ENCODE results near the gene WDR74. TPM values are rescaled to one million over a fixed set of nuclear protein-coding genes. Genes with fewer than 3 reads are reported as not detected.

The WDR74 gene
- total and polyA plus RNA-seq, 4 donors, result 26.2 to 64.1 (median 42.0) TPM

DNA sequence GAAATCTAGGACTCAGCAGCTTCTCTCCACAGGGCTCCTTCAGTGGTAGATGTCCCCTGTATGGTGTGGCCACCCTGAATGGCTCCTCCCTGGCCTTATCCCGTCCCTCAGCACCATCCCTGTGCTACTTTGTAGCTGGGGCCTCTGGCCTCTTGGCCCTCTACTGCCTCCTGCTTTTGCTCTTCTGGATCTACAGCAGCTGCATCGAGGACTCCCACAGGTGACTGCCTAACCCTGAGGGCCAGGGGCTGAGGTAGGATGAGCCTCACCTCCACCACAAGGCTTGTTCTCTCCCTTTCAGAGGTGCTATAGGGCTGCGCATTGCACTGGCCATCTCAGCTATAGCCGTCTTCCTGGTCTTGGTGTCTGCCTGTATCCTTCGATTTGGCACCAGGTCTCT is 50.4 kb downstream of the WDR74 start:
- peak overlapping the region in 1 of 2 donors; percentile 45 for H3K27ac ChIP-seq (ENCODE audit: low read depth in 1 of 2, low read length in 1 of 2)
- no peak overlapping the region for H3K4me3 ChIP-seq
- WGBS, 2 donors, result 77 to 84% methylated on average over 5 of the region's 5 CpGs

DNA sequence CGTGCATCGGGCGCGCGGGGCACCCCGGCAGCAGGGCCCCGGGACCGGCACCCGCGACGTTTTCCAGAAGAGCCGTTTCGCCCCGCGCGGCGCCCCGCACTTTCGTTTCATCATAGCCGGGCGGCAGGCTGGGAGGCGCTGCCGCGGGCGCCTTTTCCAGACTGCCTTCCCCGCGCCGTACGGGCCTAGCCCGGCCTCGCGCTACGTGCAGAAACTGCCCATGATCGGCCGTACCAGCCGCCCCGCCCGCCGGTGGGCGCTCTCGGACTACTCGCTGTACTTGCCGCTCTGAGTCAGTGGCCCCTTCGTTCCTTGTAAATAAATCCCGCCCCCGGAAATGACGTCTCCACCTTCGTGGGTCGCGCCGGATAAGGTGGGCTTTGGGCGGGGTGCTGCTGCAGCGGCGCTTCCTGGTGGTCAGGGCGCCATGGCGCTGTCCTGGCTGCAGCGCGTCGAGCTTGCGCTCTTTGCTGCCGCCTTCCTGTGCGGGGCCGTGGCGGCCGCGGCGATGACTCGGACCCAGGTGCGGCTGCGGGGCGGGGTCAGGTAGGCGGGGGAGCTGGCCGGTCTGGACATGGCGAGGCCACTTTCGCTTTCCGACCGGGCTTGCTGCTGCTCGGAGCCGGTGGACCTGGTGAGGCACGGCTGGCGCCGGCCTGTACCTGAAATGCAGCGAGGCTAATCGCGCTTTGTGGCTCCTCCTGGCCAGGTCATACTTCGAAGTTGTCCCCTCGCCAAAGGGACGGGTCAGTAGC is 52.2 kb downstream of the WDR74 start, which contains the start of gene TMEM179B:
TSS of gene TMEM179B (plus strand) at position 398 of the 755 bp plus-strand sequence. CDS start at position 428, 30 bp downstream.
- WGBS, 2 donors, result 0% methylated on average over 79 to 88 of the region's 88 CpGs
- TF ChIP-seq, protein P1, sequence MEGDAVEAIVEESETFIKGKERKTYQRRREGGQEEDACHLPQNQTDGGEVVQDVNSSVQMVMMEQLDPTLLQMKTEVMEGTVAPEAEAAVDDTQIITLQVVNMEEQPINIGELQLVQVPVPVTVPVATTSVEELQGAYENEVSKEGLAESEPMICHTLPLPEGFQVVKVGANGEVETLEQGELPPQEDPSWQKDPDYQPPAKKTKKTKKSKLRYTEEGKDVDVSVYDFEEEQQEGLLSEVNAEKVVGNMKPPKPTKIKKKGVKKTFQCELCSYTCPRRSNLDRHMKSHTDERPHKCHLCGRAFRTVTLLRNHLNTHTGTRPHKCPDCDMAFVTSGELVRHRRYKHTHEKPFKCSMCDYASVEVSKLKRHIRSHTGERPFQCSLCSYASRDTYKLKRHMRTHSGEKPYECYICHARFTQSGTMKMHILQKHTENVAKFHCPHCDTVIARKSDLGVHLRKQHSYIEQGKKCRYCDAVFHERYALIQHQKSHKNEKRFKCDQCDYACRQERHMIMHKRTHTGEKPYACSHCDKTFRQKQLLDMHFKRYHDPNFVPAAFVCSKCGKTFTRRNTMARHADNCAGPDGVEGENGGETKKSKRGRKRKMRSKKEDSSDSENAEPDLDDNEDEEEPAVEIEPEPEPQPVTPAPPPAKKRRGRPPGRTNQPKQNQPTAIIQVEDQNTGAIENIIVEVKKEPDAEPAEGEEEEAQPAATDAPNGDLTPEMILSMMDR (IDR thresholded peaks at IDR 0.05; ENCODE audit: control extremely low read depth, extremely low read depth), result peak; percentile 52
- Histone ChIP-seq H3K36me3 (ENCODE audit: control insufficient read depth in 4 of 4, insufficient read depth in 4 of 4, low read length in 4 of 4) (peaks cover 0 to 22% (median 22%) of the 10 kb centered on the region in 4 donors), H3K9ac (ENCODE audit: insufficient read depth in 1 of 2, low read length in 2 of 2) (peak within 1 kb of the TSS; percentile 42 to 69), H3K4me1 (ENCODE audit: control insufficient read depth in 5 of 5, insufficient read depth in 5 of 5, low read length in 5 of 5) (peaks cover 3 to 21% (median 8%) of the 10 kb centered on the region in 5 donors), H3K27me3 (ENCODE audit: control insufficient read depth in 3 of 3, insufficient read depth in 3 of 3, low read length in 2 of 3) (no peaks in the 10 kb centered on the region), H3K9me3 (ENCODE audit: control insufficient read depth in 4 of 4, insufficient read depth in 3 of 4, low read length in 3 of 4) (peaks cover 0 to 2% (median 0%) of the 10 kb centered on the region in 4 donors), H3K27ac (ENCODE audit: low read depth in 1 of 2, low read length in 1 of 2) (peak within 1 kb of the TSS; percentile 93 to 98), H3K4me3 (peak within 1 kb of the TSS; percentile 53)
- peak; percentile 86 for ATAC-seq (ENCODE audit: insufficient read depth, low FRiP score)
- peak; percentile 98 to 99 (median 99) for DNase-seq

More for the DNA sequence above, 50.4 kb downstream of the WDR74 start:
- DNase-seq (no peak), ATAC-seq (ENCODE audit: insufficient read depth, low FRiP score) (no peak)
- Histone ChIP-seq H3K9me3 (ENCODE audit: control insufficient read depth in 4 of 4, insufficient read depth in 3 of 4, low read length in 3 of 4) (no peaks in the 10 kb centered on the region), H3K27me3 (ENCODE audit: control insufficient read depth in 3 of 3, insufficient read depth in 3 of 3, low read length in 2 of 3) (no peaks in the 10 kb centered on the region), H3K36me3 (ENCODE audit: control insufficient read depth in 4 of 4, insufficient read depth in 4 of 4, low read length in 4 of 4) (peaks cover 2 to 22% (median 20%) of the 10 kb centered on the region in 4 donors), H3K4me1 (ENCODE audit: control insufficient read depth in 5 of 5, insufficient read depth in 5 of 5, low read length in 5 of 5) (peaks cover 3 to 27% (median 12%) of the 10 kb centered on the region in 5 donors), H3K9ac (ENCODE audit: insufficient read depth in 1 of 2, low read length in 2 of 2) (no peak overlapping the region)
- TF ChIP-seq, protein P1 (IDR thresholded peaks at IDR 0.05; ENCODE audit: control extremely low read depth, extremely low read depth), result no peak

DNA sequence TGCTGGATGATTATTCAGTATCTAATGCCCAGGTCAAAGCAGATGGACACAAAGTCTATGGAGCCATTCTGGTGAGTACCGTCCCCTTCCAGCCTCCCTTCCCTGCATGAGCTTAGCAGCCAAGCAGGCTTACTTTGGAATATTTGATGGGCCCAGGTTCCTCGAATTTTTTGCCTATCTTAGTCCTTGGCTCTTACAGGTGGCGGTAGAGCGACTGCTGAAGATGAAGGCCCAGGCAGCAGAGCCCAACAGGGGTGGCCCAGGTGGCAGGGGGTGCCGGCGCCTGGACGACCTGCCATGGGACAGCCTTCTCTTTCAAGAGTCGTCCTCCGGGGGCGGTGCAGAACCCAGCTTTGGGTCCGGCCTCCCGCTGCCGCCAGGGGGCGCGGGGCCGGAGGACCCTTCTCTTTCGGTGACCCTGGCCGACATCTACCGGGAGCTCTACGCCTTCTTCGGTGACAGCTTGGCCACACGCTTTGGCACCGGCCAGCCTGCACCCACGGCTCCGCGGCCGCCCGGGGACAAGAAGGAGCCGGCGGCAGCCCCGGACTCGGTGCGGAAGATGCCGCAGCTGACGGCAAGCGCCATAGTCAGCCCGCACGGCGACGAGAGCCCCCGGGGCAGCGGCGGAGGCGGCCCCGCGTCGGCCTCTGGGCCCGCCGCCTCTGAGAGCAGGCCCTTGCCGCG is 52.9 kb downstream of the WDR74 start:
- H3K27ac ChIP-seq (ENCODE audit: low read depth in 1 of 2, low read length in 1 of 2), result peak overlapping the region; percentile 93 to 98
- peaks cover 3 to 18% (median 7%) of the 10 kb centered on the region in 5 donors for H3K4me1 ChIP-seq (ENCODE audit: control insufficient read depth in 5 of 5, insufficient read depth in 5 of 5, low read length in 5 of 5)
- peak overlapping the region; percentile 53 for H3K4me3 ChIP-seq
- DNase-seq, result peak; percentile 90 to 92 (median 91)
- H3K36me3 ChIP-seq (ENCODE audit: control insufficient read depth in 4 of 4, insufficient read depth in 4 of 4, low read length in 4 of 4), result peaks cover 0 to 27% (median 23%) of the 10 kb centered on the region in 4 donors
- H3K27me3 ChIP-seq (ENCODE audit: control insufficient read depth in 3 of 3, insufficient read depth in 3 of 3, low read length in 2 of 3), result no peaks in the 10 kb centered on the region
- peak; percentile 81 for ATAC-seq (ENCODE audit: insufficient read depth, low FRiP score)
- H3K9me3 ChIP-seq (ENCODE audit: control insufficient read depth in 4 of 4, insufficient read depth in 3 of 4, low read length in 3 of 4), result peaks cover 0 to 2% (median 0%) of the 10 kb centered on the region in 4 donors
- TF ChIP-seq, protein P1 (IDR thresholded peaks at IDR 0.05; ENCODE audit: control extremely low read depth, extremely low read depth), result peak; percentile 96
- H3K9ac ChIP-seq (ENCODE audit: insufficient read depth in 1 of 2, low read length in 2 of 2), result peak overlapping the region in 1 of 2 donors; percentile 68
- WGBS, 2 donors, result 1 to 2% methylated on average over 45 to 51 of the region's 51 CpGs

Small RNA genes lying within 50 kb of the gene (small RNA-seq; reads per million reads assigned to genes)
- gene MIR6514 (ENCODE audit: low replicate concordance), result 0.12 reads per million
- not detected for gene RF00099 (ENCODE audit: low replicate concordance)
- not detected for gene RNU6-118P (ENCODE audit: low replicate concordance)
- gene SNORD22 (ENCODE audit: low replicate concordance), result not detected
- gene SNORD26 (ENCODE audit: low replicate concordance), result not detected
- not detected for gene SNORD27 (ENCODE audit: low replicate concordance)
- not detected for gene SNORD28 (ENCODE audit: low replicate concordance)
- 1,277 reads per million, percentile 99 among the genes with 10 or more reads in this experiment for gene SNORD30 (ENCODE audit: low replicate concordance)

Other genes with a start within 250 kb of the WDR74 start
- gene TUT1, start 248.1 kb downstream of the WDR74 start, total RNA-seq, result 10 to 100 TPM; 10.8 to 19.4 TPM
- gene TUT1, start 248.1 kb downstream of the WDR74 start, polyA plus RNA-seq, result 10 to 100 TPM; 15.2 to 21.9 TPM
- 10 to 100 TPM; 53.7 to 74.4 TPM for gene MTA2, start 237.7 kb downstream of the WDR74 start, total RNA-seq
- gene MTA2, start 237.7 kb downstream of the WDR74 start, polyA plus RNA-seq, result 10 to 100 TPM; 57.0 to 62.2 TPM
- 10 to 100 TPM; 29.1 to 95.4 TPM for gene EML3, start 226.8 kb downstream of the WDR74 start, total RNA-seq
- 10 to 100 TPM; 59.5 to 66.4 TPM for gene EML3, start 226.8 kb downstream of the WDR74 start, polyA plus RNA-seq
- 1 to 10 TPM; 3.5 to 9.6 TPM for gene ROM1, start 226.3 kb downstream of the WDR74 start, total RNA-seq
- gene ROM1, start 226.3 kb downstream of the WDR74 start, polyA plus RNA-seq, result 10 to 100 TPM in 1 of 2 donors, 1 to 10 TPM in 1; 9.3 to 17.9 TPM
- gene B3GAT3, start 217.6 kb downstream of the WDR74 start, total RNA-seq, result 10 to 100 TPM; 14.6 to 48.7 TPM
- gene B3GAT3, start 217.6 kb downstream of the WDR74 start, polyA plus RNA-seq, result 10 to 100 TPM; 50.3 to 58.0 TPM
- gene GANAB, start 193.0 kb downstream of the WDR74 start, total RNA-seq, result 100 to 1,000 TPM; 181 to 266 TPM
- gene GANAB, start 193.0 kb downstream of the WDR74 start, polyA plus RNA-seq, result 100 to 1,000 TPM; 104 to 155 TPM
- 10 to 100 TPM; 15.5 to 22.7 TPM for gene INTS5, start 186.3 kb downstream of the WDR74 start, total RNA-seq
- gene INTS5, start 186.3 kb downstream of the WDR74 start, polyA plus RNA-seq, result 10 to 100 TPM in 1 of 2 donors, 1 to 10 TPM in 1; 8.5 to 17.4 TPM
- gene C11orf98, start 174.4 kb downstream of the WDR74 start, total RNA-seq, result 10 to 100 TPM; 19.0 to 54.0 TPM
- gene C11orf98, start 174.4 kb downstream of the WDR74 start, polyA plus RNA-seq, result 100 to 1,000 TPM; 135 to 140 TPM
- 10 to 100 TPM in 1 of 2 donors, 1 to 10 TPM in 1; 5.3 to 19.8 TPM for gene CSKMT, start 174.3 kb downstream of the WDR74 start, total RNA-seq
- gene CSKMT, start 174.3 kb downstream of the WDR74 start, polyA plus RNA-seq, result 10 to 100 TPM; 11.0 to 37.1 TPM
- 10 to 100 TPM in 1 of 2 donors, 1 to 10 TPM in 1; 8.6 to 10.4 TPM for gene UQCC3, start 167.9 kb downstream of the WDR74 start, total RNA-seq
- 10 to 100 TPM in 1 of 2 donors, 1 to 10 TPM in 1; 8.7 to 20.1 TPM for gene UQCC3, start 167.9 kb downstream of the WDR74 start, polyA plus RNA-seq
- 1 to 10 TPM; 4.4 to 8.9 TPM for gene LBHD1, start 167.3 kb downstream of the WDR74 start, total RNA-seq
- 1 to 10 TPM; 4.4 to 5.7 TPM for gene LBHD1, start 167.3 kb downstream of the WDR74 start, polyA plus RNA-seq
- 10 to 100 TPM; 54.8 to 80.2 TPM for gene UBXN1, start 160.5 kb downstream of the WDR74 start, total RNA-seq
- gene UBXN1, start 160.5 kb downstream of the WDR74 start, polyA plus RNA-seq, result 100 to 1,000 TPM; 149 to 168 TPM
- gene LRRN4CL, start 150.1 kb downstream of the WDR74 start, total RNA-seq, result 1 to 10 TPM in 1 of 2 donors, under 1 TPM in 1; 0.57 to 2.6 TPM
- 1 to 10 TPM in 1 of 2 donors, under 1 TPM in 1; 0.46 to 1.9 TPM for gene LRRN4CL, start 150.1 kb downstream of the WDR74 start, polyA plus RNA-seq
- gene BSCL2, start 132.2 kb downstream of the WDR74 start, total RNA-seq, result 100 to 1,000 TPM in 1 of 2 donors, 10 to 100 TPM in 1; 30.7 to 120 TPM
- 100 to 1,000 TPM in 1 of 2 donors, 10 to 100 TPM in 1; 65.7 to 190 TPM for gene BSCL2, start 132.2 kb downstream of the WDR74 start, polyA plus RNA-seq
- gene GNG3, start 131.9 kb downstream of the WDR74 start, total RNA-seq, result under 1 TPM in 1 of 2 donors, not detected in 1; 0.40 TPM
- gene GNG3, start 131.9 kb downstream of the WDR74 start, polyA plus RNA-seq, result under 1 TPM; 0.05 to 0.26 TPM
- gene HNRNPUL2, start 112.1 kb downstream of the WDR74 start, total RNA-seq, result 10 to 100 TPM; 41.4 to 53.1 TPM
- gene HNRNPUL2, start 112.1 kb downstream of the WDR74 start, polyA plus RNA-seq, result 10 to 100 TPM; 25.6 to 29.5 TPM
- 10 to 100 TPM; 27.7 to 33.8 TPM for gene TTC9C, start 111.1 kb downstream of the WDR74 start, total RNA-seq
- gene TTC9C, start 111.1 kb downstream of the WDR74 start, polyA plus RNA-seq, result 10 to 100 TPM; 22.6 to 55.5 TPM
- gene ZBTB3, start 85.4 kb downstream of the WDR74 start, total RNA-seq, result 10 to 100 TPM in 1 of 2 donors, 1 to 10 TPM in 1; 8.9 to 12.9 TPM
- gene ZBTB3, start 85.4 kb downstream of the WDR74 start, polyA plus RNA-seq, result 1 to 10 TPM; 2.1 to 5.8 TPM
- gene POLR2G, start 78.0 kb downstream of the WDR74 start, total RNA-seq, result 10 to 100 TPM; 52.0 to 72.9 TPM
- 100 to 1,000 TPM; 141 to 148 TPM for gene POLR2G, start 78.0 kb downstream of the WDR74 start, polyA plus RNA-seq
- gene TAF6L, start 68.2 kb downstream of the WDR74 start, total RNA-seq, result 10 to 100 TPM; 22.6 to 27.8 TPM
- gene TAF6L, start 68.2 kb downstream of the WDR74 start, polyA plus RNA-seq, result 10 to 100 TPM; 18.7 to 32.7 TPM
- gene TMEM179B, start 52.2 kb downstream of the WDR74 start, total RNA-seq, result 10 to 100 TPM; 40.0 to 61.0 TPM
- gene TMEM179B, start 52.2 kb downstream of the WDR74 start, polyA plus RNA-seq, result 10 to 100 TPM; 68.8 to 87.6 TPM
- gene TMEM223, start 47.6 kb downstream of the WDR74 start, total RNA-seq, result 10 to 100 TPM in 1 of 2 donors, 1 to 10 TPM in 1; 9.7 to 15.6 TPM
- gene TMEM223, start 47.6 kb downstream of the WDR74 start, polyA plus RNA-seq, result 10 to 100 TPM; 21.9 to 38.6 TPM
- gene NXF1, start 34.1 kb downstream of the WDR74 start, total RNA-seq, result 10 to 100 TPM; 62.6 to 89.4 TPM
- gene NXF1, start 34.1 kb downstream of the WDR74 start, polyA plus RNA-seq, result 10 to 100 TPM; 68.4 to 82.5 TPM
- gene STX5, start 7.5 kb downstream of the WDR74 start, total RNA-seq, result 10 to 100 TPM; 38.7 to 47.6 TPM
- 10 to 100 TPM; 19.8 to 36.6 TPM for gene STX5, start 7.5 kb downstream of the WDR74 start, polyA plus RNA-seq
- not detected for gene TEX54, start 6.7 kb downstream of the WDR74 start, total RNA-seq
- gene TEX54, start 6.7 kb downstream of the WDR74 start, polyA plus RNA-seq, result not detected
- 100 to 1,000 TPM; 151 to 249 TPM for gene SLC3A2, start 41.3 kb upstream of the WDR74 start, total RNA-seq
- gene SLC3A2, start 41.3 kb upstream of the WDR74 start, polyA plus RNA-seq, result 100 to 1,000 TPM; 173 to 265 TPM
- 1 to 10 TPM; 1.1 to 1.5 TPM for gene CHRM1, start 81.8 kb upstream of the WDR74 start, total RNA-seq
- gene CHRM1, start 81.8 kb upstream of the WDR74 start, polyA plus RNA-seq, result 1 to 10 TPM in 1 of 2 donors, under 1 TPM in 1; 0.38 to 1.3 TPM
- not detected for gene SLC22A6, start 145.4 kb upstream of the WDR74 start, total RNA-seq
- gene SLC22A6, start 145.4 kb upstream of the WDR74 start, polyA plus RNA-seq, result not detected
- gene SLC22A8, start 176.3 kb upstream of the WDR74 start, total RNA-seq, result not detected
- not detected for gene SLC22A8, start 176.3 kb upstream of the WDR74 start, polyA plus RNA-seq

Measured in lung (tissue), 13 donors.